ENCODE data around the gene PSMB2. TPM values are rescaled to one million over a fixed set of nuclear protein-coding genes. Genes with fewer than 3 reads are reported as not detected.
"Not testable (repeated sequence)": the region's sequence is repeated elsewhere in the genome, so short reads cannot be mapped to it uniquely, and the experiment has no call there.

The PSMB2 gene
- total and polyA plus RNA-seq, 10 of the 15 experiments (the other 5 are each of a cell fraction or from before 2014, with no cell fraction given): 71.7 to 299 (median 145) TPM

DNA sequence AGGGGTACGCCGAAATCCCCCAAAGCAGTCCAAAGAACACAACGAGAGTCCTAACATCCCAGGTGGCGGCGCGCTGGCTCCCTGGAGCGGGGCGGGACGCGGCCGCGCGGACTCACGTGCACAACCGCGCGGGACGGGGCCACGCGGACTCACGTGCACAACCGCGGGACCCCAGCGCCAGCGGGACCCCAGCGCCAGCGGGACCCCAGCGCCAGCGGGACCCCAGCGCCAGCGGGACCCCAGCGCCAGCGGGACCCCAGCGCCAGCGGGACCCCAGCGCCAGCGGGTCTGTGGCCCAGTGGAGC, 64.6 kb downstream of the PSMB2 start:
- peak in 1 of 2 experiments; percentile 75; a peak in 2 of 4 replicates for TF ChIP-seq BHLHE40 (IDR thresholded peaks at IDR 0.05; ENCODE audit: borderline replicate concordance in 1 of 2, low read depth in 2 of 2, low read length in 1 of 2)
- RAD21 ChIA-PET (ENCODE audit: unreplicated experiment); in situ Hi-C loops (cut with MboI); POLR2A ChIA-PET; H4K20me1 ChIP-seq (ENCODE audit: control insufficient read depth, insufficient read depth); H3K27ac ChIP-seq (ENCODE audit: control insufficient read depth, insufficient read depth); H3K27me3 ChIP-seq (replicated peaks in 1 of 2; ENCODE audit: control insufficient read depth in 2 of 2, insufficient read depth in 2 of 2, low read length in 1 of 2); H3K4me3 ChIP-seq; H3K79me2 ChIP-seq (ENCODE audit: control insufficient read depth, insufficient read depth, low read length); H3K9ac ChIP-seq (ENCODE audit: control insufficient read depth, insufficient read depth, low read length); H3K9me3 ChIP-seq (replicated peaks; ENCODE audit: control insufficient read depth, insufficient read depth, low read length); FAIRE-seq; BruUV-seq (replicated peaks); intact Hi-C loops (cut with micrococcal nuclease; ENCODE audit: unreplicated experiment); DNase-seq (ENCODE audit: low read depth, low spot score); ATAC-seq; SMC1A ChIA-PET (ENCODE audit: uncharacterized antibody, unreplicated experiment); H3K36me3 ChIP-seq (ENCODE audit: control insufficient read depth in 2 of 2, insufficient read depth in 2 of 2, low read length in 1 of 2): not testable (repeated sequence)
- Histone ChIP-seq H2AFZ (ENCODE audit: control insufficient read depth, low read depth, low read length) (peak overlapping the region; percentile 93), H3K4me2 (ENCODE audit: control insufficient read depth, insufficient read depth) (peak overlapping the region; percentile 76), H3K4me1 (ENCODE audit: control insufficient read depth, insufficient read depth, low read length) (peaks cover 25% of the 10 kb centered on the region)
- WGBS (ENCODE audit: insufficient coverage, insufficient replicate concordance, low lambda C conversion rate, missing lambda C conversion rate): 80% methylated on average over 18 of the region's 37 CpGs
- CTCF ChIA-PET: interaction anchor here (0.6 to 1.4 kb wide), 2 partner anchors 12 to 139 kb away, joined by 3 to 4 read pairs; no protein-coding TSS in a partner anchor

DNA sequence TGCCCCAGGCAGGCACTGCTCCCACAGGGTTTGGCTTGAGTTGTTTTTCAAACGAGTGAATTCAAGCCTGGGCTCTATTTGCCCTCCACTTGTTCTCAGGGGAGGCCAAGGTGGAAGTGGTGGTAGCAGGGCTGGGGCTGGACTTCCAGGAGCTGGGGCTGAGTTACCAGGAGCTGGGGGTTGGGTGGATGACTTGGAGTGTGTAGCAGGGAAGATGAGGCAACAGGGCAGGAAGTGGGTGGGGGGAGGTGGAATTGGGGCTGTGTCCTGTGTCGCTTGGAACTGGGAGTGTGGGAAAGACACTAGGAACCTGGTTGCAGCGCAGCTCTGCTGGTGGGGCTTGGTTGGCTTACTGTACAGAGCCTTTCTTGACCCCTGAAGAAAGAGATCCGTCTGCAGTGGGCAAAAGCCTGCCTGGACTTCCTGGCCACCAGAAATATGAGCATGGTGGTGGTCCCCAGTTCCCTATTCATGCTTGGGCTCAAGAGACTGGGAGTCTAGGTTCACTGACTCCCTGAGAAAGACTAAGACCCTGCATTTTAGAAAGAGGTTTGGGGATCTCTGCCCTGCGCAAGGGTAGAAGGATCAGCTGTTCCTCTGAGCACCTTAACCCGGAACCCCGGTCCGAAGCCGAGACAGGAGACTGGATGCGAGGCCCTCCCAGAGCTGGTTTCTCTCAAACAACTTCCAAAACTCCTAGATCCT, 65.1 kb downstream of the PSMB2 start:
- WGBS (ENCODE audit: insufficient coverage, insufficient replicate concordance, low lambda C conversion rate, missing lambda C conversion rate): 86% methylated on average over 10 of the region's 10 CpGs
- no TSS peak for BruUV-seq (replicated peaks)
- no peak for TF ChIP-seq NFYB (IDR thresholded peaks at IDR 0.05; ENCODE audit: insufficient read depth, low read depth, low read length)
- no peak for TF ChIP-seq KAT2A (conservative IDR thresholded peaks at IDR 0.05; ENCODE audit: control insufficient read depth, low read depth, low read length)
- TF ChIP-seq YBX1 (IDR thresholded peaks at IDR 0.05): no peak
- TF ChIP-seq, protein P1, sequence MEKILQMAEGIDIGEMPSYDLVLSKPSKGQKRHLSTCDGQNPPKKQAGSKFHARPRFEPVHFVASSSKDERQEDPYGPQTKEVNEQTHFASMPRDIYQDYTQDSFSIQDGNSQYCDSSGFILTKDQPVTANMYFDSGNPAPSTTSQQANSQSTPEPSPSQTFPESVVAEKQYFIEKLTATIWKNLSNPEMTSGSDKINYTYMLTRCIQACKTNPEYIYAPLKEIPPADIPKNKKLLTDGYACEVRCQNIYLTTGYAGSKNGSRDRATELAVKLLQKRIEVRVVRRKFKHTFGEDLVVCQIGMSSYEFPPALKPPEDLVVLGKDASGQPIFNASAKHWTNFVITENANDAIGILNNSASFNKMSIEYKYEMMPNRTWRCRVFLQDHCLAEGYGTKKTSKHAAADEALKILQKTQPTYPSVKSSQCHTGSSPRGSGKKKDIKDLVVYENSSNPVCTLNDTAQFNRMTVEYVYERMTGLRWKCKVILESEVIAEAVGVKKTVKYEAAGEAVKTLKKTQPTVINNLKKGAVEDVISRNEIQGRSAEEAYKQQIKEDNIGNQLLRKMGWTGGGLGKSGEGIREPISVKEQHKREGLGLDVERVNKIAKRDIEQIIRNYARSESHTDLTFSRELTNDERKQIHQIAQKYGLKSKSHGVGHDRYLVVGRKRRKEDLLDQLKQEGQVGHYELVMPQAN (conservative IDR thresholded peaks at IDR 0.05): no peak
- TF ChIP-seq SP1 (IDR thresholded peaks at IDR 0.05; ENCODE audit: low read depth, low read length): no peak
- no peak for TF ChIP-seq LARP7 (IDR thresholded peaks at IDR 0.05)
- TF ChIP-seq RBBP5 (conservative IDR thresholded peaks at IDR 0.05): no peak
- no peak for TF ChIP-seq ZBED1 (IDR thresholded peaks at IDR 0.05; ENCODE audit: borderline replicate concordance)
- no peak for TF ChIP-seq CBX3 (IDR thresholded peaks at IDR 0.05; ENCODE audit: borderline replicate concordance, low read depth)
- no peak for TF ChIP-seq BMI1 (IDR thresholded peaks at IDR 0.05; ENCODE audit: borderline replicate concordance)
- no peak for TF ChIP-seq SMARCA5 (IDR thresholded peaks at IDR 0.05)
- no peak for TF ChIP-seq MLLT1 (IDR thresholded peaks at IDR 0.05)
- no peak for TF ChIP-seq ATF7 (IDR thresholded peaks at IDR 0.05; ENCODE audit: low read depth)
- no peak for TF ChIP-seq MAX (IDR thresholded peaks at IDR 0.05; ENCODE audit: low read depth, low read length)

More for the DNA sequence above, 65.1 kb downstream of the PSMB2 start:
- peaks cover 0 to 2% of the 10 kb centered on the region in 2 experiments; a peak in 2 of 4 replicates for H3K27me3 ChIP-seq (replicated peaks in 1 of 2; ENCODE audit: control insufficient read depth in 2 of 2, insufficient read depth in 2 of 2, low read length in 1 of 2)
- ChIA-PET CTCF (interaction anchor here (0.6 to 1.4 kb wide), 2 partner anchors 12 to 139 kb away, joined by 3 to 4 read pairs; no protein-coding TSS in a partner anchor), SMC1A (ENCODE audit: uncharacterized antibody, unreplicated experiment) (no interaction called here), RAD21 (ENCODE audit: unreplicated experiment) (no interaction called here), POLR2A (no interaction called here)
- no peaks in the 10 kb centered on the region; the same call in 1 of the 2 replicates for H3K79me2 ChIP-seq (ENCODE audit: control insufficient read depth, insufficient read depth, low read length)
- FAIRE-seq (no peak), ATAC-seq (no peak), DNase-seq (ENCODE audit: low read depth, low spot score) (no peak)
- peak overlapping the region; percentile 93; the same call in 1 of the 2 replicates for H2AFZ ChIP-seq (ENCODE audit: control insufficient read depth, low read depth, low read length)
- H3K36me3 ChIP-seq (ENCODE audit: control insufficient read depth in 2 of 2, insufficient read depth in 2 of 2, low read length in 1 of 2): no peaks in the 10 kb centered on the region
- in situ Hi-C loops (cut with MboI) (no loop called here), intact Hi-C loops (cut with micrococcal nuclease; ENCODE audit: unreplicated experiment) (no loop called here)
- H3K4me2 ChIP-seq (ENCODE audit: control insufficient read depth, insufficient read depth): peak overlapping the region; percentile 76; the same call in 1 of the 2 replicates
- no peak overlapping the region for H3K27ac ChIP-seq (ENCODE audit: control insufficient read depth, insufficient read depth)
- no peaks in the 10 kb centered on the region for H3K9me3 ChIP-seq (replicated peaks; ENCODE audit: control insufficient read depth, insufficient read depth, low read length)
- H3K4me3 ChIP-seq: no peak overlapping the region
- no peaks in the 10 kb centered on the region for H4K20me1 ChIP-seq (ENCODE audit: control insufficient read depth, insufficient read depth)
- peaks cover 25% of the 10 kb centered on the region for H3K4me1 ChIP-seq (ENCODE audit: control insufficient read depth, insufficient read depth, low read length)
- H3K9ac ChIP-seq (ENCODE audit: control insufficient read depth, insufficient read depth, low read length): no peak overlapping the region
